Hematopoietic multipotent progenitor cell treated with erythropoietin and hydrocortisone succinate and interleukin-3 and kit ligand, for 4 days (in vitro differentiated cells): ENCODE measurements around the gene AMPD2.
A peak's percentile ranks its signal among the peaks of the same experiment; 100 is the strongest.

Experiments used
- DNase-seq: peaks from one replicate; pipeline ENCODE4 v3.0.0-alpha.2; 2015

The AMPD2 gene

DNA sequence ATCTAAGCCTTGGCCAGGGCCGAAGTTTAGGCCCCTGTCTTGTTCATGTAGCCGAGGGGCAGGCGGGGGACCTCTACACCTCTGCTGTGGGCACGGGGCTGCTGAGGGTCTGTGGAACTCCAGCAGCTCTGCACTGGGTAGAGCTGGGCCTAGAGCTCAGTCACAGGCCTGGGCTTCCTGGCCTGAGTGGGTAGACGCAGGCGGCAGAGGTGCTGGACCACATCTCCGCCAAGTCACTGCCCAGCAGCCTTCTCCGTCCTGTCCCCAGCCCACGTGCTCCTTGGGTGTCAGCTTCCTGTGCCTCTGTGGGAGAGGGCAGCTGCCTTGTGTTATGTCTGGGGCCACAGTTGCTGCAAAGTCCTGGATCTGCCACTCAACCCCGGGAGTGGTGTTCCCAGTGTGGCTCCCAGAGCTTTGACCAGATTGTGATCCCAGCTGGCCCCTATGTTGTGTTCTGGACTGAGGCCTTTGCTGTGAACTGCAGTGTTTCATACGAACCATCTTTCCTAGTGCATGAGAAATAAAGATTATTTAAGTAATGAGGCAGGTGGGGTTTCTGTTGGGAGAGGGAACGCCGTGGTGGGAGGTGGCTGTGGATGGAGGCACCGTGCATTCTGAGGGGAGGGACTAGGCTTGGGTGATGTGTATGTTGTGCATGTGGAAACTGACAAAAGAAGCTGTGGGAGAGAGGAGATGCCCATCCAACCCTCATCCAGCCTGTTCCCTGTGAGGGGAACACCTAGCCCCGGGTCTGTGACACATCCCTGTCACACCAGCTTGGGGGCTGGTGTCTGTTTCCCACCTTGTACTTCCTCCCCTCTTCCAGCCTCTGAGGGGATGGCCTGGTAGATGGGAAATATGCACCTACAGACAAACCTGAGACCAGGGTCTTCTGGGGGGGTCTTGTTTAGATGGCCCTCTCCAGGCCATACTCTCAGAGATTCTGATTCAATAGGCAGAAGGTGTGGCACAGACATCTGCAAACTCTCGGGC lies 12.2 kb downstream of the AMPD2 start:
- DNase-seq, result no peak

DNA sequence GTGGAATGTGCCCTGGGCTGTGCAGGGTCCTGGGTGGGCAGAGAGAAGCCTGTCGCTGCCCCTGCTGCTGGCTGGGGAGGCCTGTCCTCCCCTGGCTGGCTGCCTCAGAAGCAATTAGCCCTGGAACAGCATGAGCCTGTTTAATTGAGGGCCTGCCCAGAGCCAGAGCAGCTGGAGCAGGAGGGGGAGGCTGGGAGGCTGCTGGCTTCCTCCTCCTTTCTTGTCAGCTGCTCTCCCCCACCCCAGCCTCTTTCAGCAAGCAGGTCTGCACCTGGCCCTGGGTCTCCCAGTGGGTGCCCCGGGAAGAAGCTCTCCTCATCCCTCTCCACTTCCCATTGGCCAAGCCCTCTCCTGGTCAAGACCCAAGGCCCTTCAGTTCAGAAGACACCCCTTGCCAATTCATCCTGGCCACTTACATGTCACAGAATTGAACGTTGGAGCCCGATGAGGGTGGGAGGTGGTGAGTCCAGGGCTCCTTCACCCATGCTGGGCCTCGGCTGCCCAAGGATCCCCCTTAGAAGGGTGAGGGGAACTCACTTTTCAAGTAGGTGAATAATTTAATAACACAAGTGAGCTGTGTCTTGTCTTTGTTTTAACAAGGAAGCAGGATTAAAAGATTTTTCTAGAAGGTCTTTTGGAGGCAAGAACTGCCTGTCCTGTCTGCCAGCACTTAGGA lies 13.2 kb downstream of the AMPD2 start:
- DNase-seq, result no peak

DNA sequence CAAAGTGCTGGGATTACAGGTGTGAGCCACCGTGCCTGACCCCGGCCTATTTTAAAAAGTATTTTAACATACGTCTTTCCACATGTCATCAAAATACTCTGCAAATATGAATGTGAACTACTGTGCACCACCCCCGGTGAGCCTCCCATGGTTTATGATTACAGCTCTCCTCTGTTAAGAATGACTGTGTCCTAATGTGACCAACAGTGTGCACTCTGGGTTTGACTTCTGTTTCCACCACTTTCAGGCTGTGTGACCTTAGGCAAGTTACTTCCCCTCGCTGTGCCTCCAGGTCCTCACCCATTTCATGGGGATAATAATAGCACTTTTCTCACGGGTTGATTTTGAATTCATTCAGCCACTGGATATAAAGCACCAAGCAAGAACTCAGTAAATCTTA lies 14.7 kb downstream of the AMPD2 start:
- no peak for DNase-seq

DNA sequence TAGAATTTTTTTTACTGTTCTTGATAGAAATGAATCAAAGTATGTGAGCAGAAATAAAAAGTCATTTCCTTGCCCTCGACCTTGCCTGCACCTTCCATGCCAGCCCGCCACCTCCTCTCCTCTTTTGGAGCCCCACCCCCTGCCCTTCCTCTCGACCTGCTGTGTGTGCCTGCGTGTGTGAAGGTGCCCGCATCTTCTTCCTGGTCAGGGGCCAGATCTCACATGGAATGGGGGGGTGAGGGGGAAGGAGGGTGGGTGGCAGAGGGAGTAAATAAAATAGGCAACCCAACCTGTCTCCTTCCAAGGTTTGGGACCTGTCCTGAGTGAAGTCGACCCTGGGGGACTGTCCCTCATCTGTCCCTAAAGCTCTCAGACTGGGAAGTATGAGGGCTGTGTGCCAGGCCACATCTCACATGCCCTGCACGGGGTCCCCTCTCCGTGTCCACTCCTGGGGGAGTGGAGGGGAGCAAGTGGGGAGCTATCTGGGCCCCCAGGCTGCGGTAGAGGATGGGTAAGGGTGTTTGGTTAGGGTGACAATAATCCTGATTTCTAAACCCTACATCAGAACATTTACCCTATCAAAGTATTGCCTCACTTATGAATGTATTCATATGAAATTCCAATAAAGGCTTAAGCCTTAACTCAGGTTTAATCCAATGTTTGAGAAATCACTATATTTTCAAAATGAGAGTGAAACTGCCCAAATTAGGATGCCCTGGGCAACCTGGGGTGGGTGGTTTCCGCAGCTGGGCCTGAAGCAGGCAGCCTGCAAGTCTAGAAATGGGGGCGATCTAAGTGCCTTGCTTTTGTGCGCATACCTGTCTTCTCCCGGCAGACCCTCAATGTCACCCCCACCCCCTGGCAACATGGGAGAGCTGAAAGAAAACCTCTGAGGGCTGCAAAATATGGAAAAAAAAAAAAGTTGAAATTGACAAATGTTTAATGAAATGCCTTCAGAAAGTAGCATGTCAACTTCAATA lies 15.4 kb downstream of the AMPD2 start:
- DNase-seq, result no peak

DNA sequence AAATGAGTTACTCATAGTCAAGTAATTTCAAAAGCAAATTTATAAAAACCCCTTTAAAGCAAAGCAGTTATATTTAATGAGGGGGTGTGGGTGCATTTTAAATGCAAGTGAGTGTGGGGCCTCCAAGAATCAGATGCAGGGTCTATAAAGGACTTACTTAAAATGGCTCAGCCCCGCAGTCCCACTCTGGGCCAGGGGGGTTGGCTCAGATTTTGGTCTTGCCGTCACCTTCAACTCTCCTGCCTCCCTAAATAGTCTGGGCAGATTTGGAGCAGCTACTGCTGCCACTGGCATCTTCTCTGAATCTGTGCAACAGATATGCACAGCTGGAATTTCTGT lies 16.2 kb downstream of the AMPD2 start:
- DNase-seq, result no peak

DNA sequence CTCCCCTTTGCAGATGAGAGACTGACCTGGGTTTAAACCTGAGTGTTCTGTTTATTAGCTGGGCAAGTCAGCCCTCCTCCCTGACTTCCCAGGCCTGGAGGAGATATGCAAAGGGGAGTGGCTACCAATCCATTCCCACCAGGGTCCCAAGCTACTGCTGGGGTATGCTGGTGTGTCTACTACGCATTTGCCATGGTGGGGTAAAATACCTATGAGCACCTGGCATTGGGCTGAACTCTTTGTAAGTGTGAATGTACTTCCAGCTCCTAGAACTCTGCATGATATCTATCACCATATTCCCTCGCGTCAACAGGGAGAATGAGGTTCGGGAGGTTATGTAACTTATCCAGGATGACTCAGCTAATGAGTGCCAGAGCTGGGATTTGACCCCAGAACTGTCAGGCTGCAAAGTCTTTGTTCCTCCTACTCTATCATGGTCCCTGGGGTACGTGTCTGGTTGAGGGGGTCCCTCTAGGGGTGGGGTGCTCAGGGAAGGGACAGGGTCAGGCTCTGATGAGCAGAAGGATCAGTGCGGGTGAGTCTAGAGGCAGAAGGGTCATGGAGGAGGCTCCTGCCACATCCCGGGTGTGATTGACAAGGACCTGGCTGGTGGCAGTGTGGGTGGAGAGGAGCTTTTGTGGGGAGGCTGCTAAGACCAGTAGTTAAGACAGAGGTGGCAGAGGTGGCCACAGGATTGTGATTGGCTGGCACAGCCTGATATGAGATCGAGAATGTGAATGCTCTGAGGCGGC lies 16.7 kb downstream of the AMPD2 start:
- no peak for DNase-seq

DNA sequence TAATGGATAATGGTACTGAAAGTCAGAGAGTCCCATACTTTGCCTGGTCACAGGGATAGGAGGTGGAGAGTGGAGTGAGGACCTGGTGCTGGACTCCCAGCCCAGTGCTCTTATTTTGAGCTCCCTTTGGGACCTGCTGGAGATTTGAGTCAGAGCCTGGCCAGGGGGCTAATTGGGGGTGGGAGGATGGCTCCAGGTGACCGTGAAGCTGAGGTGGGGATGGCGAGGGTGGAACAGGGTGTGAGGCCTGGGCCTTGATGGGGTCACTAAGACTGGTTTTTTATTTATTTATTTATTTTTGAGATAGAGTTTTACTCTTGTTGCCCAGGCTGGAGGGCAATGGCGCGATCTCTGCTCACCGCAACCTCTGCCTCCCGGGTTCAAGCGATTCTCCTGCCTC lies 17.8 kb downstream of the AMPD2 start:
- DNase-seq, result no peak

DNA sequence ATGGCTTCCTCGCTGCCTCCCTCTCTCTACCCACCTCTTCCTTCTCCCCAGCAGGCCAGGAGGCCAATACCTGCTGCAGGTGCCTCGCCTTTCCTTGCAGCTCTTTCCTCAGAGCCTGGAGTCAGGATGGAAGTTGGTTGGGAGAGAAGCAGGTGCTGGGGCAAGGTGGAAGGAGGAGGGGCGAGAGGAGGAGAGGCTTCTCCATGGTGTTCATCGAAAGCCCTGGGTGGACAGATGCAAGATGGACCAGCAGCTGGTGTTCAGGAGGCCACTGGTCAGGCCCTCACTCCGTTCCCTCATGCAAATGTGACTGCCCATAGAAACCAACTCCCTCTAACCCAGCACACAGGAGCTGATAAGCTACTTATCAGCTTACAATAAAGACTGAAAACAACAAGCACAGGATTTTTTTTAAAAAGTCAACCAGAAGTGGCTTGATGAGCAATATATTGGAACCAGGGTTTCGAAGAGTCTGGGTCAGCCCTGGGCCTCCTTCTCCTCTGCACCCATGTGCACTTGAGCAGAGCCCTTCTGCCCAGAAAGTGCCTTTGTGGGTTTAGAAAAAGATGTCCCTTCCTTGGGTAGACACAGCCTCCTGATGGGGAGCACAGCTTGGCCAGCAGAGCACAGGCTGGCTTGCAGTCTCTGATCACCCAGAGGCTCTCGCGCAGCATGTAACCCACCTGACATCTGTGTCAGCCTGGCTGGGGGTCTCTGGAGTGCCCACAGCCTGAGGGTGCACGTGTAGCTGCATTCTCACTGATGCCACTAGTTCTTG lies 19.6 kb downstream of the AMPD2 start:
- DNase-seq, result peak; percentile 57

DNA sequence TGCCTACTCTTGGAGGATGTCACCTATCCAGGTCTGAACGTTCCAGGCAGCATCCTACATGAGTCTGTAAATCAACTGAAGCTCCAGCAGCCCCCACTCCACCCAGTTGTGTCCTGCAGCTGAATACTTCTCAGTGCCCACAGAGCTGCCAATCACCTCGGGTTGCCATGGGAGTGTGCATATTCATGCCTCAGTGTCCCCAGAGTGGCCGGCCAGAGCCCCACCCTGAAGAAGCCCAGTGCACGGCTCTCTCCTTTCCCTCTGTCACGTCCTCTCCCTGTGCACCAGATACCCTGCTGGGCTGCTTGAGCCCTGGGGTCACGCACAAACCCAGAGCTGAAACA lies 20.2 kb downstream of the AMPD2 start:
- no peak for DNase-seq

DNA sequence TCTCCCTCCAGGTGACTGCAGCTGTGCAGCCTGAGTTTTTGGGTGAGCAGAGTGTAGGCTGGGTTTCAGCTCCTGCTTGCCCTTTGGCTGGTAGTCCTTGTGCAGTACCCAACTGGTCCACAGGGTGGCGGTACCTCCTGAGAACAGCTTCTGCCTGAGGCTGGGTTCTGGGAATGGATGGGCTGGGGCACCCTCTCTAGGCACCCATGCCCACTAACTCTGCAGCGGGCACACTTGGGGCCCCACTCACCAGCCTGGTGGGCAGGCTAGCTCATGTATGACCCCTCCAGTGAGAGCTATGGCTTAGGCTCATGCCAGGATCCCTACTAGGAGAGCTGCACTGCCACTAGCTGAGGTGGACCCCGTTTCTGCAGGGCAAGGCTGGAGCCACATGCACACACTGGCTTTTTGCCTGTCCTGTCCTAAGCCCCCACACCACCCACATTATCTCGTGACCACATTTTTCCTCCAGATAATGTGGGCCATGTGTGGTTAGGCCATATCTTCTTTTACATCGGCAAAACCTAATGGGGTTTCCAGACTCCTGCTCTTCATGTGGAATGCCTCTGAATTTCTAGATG lies 20.7 kb downstream of the AMPD2 start:
- DNase-seq, result peak; percentile 91

DNA sequence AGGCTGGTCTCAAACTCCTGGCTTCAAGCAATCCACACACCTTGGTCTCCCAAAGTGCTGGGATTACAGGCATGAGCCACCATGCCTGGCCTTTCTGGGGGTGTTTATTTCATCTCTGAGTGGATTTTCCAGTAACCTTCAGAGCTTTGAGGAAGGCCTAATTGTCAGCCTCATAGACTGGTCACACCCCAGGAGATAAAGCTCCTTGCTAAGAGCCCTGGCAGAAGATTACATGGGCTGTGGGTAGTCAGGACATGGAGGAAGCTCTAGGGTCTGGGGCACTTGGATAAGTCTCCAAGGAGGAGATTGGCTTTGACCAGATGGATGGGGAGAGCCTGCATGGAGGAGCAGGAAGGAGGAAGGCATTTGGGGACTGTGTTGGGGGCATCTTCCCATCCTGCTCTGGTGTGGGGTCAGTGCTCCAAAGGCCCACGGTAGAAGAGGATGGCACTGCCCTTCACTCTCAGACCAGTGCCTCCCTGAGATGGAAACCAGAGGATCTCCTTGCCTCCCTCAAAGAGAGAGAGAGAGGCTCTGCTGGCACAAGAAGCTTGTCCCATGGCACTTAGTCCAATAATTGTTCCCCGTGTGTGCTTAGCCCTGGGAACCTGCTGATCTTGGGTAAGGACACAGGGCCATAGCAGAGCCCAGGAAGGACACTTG lies 21.6 kb downstream of the AMPD2 start:
- DNase-seq, result peak; percentile 73

DNA sequence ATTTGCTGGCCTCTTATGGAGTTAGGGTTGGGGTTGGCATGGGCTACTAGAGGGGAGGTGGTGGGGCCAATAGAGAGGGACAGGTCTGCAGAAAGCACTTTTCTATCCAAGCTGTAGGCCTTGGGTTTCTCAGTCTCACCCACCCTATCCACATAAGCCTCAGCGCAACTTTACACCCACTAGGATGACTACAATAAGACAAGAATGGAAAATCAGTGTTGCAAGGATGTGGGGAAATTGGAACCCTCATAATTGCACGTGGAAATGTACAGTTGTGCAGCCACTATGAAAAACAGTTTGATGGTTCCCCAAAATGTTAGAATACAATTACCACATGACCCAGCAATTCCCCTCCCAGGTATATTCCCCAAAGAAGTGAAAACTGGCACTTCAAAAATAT lies 22.2 kb downstream of the AMPD2 start:
- DNase-seq, result no peak

DNA sequence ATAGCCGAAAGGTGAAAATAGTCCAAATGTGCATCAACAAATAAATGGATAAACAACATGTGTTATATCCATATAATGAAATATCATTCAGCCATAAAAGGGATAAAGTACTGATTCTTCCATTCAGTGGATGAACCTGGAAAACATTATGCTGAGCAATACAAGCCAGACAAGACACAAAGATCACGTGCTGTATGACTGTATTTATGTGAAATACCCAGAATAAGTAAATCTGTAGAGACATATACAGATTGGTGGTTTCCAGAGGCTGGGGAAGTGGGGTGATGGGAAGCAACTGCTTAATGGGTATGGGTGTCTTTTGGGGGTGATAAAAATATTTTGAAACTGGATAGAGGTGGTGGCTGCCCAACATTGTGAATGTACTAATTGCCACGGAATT lies 23.0 kb downstream of the AMPD2 start:
- DNase-seq, result no peak

DNA sequence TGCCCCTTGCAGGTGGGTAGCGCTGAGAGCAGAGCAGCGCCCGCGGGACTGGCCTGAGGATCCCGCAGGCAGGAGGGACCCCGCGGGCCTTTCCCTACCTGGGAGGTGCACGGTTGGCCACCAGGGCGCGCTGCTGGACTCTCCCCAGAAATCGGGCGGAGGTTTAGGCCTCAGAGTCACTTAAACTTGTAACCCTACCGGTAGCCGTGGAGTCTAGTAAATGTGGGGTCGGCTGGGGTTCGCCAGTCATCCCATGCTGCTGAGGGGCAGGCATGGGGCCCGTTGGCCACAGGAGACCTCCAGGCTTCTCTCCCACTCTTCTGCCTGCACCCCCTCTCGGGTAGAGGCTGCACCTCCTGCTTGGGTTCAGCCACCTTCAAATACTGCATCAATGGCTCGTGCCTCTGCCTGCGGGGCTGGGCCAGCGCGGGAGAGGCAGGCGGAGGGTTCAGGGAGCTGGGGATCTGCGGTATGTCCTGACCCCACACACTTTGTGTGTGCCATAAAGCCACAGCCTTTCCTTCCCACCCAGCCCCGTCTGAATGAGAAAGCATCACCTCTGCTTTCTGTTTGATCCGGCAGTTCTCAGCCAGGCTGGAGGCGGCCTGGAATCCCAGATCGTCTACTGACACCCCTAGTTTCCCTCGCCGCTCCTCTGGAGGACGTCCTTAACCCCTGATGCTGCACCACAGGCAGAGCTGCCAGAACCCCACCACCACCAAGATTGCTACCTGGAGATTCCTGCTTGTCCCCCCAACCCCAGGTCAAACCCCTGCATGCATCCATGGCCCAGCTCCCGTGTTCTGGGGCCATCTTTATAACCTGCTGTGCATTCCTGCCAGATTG lies 24.0 kb downstream of the AMPD2 start:
- peak; percentile 92 for DNase-seq

DNA sequence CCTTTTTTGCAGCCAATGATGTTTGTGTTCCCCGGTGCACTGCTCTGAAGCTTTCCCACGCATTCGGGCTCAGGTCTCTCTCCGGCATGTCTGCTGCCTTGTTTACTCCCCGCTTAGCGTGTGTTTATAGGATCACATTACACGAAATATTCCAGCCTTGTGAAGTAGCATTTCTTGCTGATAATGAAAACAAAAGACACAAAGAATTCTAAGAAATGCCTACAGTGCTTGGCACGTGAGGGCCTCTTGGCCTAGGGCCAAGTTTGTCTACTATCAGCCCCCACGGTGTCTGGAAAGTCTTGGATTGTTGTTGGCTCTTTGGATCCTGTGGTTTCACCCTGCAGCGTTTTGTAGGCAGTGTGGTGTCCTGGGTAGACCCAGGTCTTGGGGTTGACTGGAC lies 25.0 kb downstream of the AMPD2 start:
- peak; percentile 72 for DNase-seq

DNA sequence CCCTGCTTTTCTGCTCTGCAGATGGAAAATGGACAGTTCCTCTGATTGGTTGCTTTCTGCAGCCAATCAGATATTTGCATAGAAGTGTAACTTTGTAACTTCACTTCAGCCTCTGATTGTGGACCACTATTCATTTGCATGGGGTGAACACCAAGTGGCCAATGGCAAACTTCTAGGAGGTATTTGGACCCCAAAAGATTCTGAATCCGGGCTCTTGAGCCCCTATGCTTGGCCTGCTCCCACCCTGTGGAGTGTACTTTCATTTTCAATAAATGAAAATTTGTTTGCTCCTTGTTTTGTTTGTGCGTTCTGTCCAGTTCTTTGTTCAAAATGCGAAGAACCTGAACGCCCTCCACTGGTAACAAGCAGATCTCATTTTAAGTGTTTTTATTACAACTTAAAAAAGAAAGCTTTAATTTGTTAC lies 29.9 kb downstream of the AMPD2 start:
- peak; percentile 69 for DNase-seq

DNA sequence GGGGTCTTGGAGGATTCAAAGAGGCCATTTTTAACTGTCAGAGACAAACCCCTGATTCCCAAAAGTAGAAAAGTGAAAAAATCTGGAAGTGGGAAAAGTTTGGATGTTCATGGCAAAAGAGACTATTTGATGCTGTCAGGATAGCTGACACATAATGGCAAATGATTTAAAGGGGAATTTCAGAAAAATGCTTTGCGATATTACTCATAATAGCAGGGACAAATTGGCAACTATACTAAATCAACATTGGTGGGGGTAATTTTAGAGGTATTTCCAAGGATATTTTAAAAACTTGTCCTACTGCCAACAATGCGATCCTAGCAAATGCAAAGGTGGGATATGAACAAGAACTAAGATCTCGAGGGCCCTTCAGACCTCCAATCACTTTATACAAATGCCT lies 31.0 kb downstream of the AMPD2 start:
- DNase-seq, result no peak

DNA sequence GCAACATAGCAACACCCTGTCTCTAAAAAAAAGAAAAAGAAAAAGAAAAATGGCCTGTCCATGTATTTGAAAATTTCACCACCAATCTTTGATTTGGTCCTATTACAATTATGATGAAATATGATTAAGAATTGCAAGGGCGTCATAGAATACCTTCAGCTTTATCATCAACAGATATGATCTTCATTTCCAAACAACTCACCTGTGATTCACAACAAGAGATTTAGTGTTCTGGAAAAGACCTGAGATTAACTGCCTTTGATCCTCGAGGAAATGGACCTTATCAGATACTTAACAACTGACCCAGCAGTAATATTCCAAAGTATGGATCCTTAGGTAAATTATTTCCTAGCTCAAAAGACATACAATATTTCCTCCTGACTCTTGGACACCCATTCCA lies 32.8 kb downstream of the AMPD2 start:
- no peak for DNase-seq

DNA sequence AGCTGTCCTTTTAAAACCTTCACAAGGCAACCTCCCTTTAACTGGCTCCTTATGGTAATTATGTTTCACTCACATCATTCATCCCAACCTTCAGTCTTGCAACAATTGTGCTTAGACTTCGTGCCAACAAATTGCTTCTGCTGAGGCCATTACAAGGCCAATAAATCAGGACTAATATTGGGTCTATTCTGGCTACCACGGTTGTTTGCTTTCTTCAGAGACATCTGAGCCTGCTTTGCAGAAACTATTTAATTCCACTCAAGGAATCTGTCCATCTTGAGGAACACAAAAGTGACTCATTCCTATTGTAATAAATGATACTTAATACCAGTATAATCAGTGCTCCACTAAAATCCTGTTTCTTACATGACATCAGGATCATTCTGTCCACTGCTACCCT lies 33.7 kb downstream of the AMPD2 start:
- DNase-seq, result no peak

DNA sequence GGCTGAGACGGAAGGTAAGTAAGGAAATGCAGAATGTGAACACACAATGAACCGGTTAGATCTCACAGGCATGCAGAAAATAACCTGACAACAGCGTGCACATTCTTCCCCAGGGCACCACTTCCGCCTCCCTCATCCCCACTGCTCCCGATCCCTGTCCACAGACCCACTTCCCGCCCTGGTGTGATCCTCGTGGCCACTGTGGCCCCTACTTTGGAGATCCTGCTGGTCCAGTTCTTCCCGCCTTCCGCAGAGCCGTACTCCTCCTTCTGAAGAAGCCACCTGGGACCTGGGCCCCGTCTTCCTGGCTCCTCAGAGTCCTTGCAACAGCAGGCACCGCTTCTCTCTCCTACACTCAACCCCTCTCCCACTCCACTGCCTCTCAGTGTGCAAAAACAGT lies 34.9 kb downstream of the AMPD2 start:
- no peak for DNase-seq
